ENCODE data around the gene SLC4A7. TPM values are rescaled to one million over a fixed set of nuclear protein-coding genes. Genes with fewer than 3 reads are reported as not detected.

SLC4A7 gene
- total and polyA plus RNA-seq, 2 donors (not counting 1 experiment from before 2014, with no cell fraction given): 23.8 to 214 TPM

DNA sequence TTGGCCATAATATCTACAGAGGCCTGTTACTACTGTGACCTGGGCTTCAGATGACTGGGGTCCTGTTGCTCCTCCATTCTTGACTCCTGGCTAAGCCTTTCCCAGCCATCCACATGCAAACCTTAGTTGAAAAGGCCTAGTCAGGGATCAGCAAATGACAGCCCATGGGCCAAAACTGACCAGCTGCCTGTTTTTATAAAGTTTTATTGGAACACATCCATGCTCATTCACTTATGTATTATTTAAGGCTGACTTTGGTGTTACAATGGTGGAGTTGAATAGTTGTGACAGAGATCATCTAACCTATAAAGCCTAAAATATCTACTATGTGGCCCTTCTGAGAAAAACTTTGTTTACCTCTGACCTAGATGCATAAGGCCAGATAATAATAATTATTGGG lies 16.8 kb upstream of the SLC4A7 start:
- no peak overlapping the region for H3K4me2 ChIP-seq (ENCODE audit: extremely low read depth, insufficient read depth, low read length)
- no peak overlapping the region for H3K27ac ChIP-seq (ENCODE audit: insufficient read depth, low read length)
- no peaks in the 10 kb centered on the region for H3K36me3 ChIP-seq (ENCODE audit: control insufficient read depth, insufficient read depth, low read length)
- no peak overlapping the region for H2AFZ ChIP-seq (ENCODE audit: low read length)
- no peaks in the 10 kb centered on the region for H3K27me3 ChIP-seq (ENCODE audit: control insufficient read depth, insufficient read depth, low read length)
- TF ChIP-seq, protein P1, sequence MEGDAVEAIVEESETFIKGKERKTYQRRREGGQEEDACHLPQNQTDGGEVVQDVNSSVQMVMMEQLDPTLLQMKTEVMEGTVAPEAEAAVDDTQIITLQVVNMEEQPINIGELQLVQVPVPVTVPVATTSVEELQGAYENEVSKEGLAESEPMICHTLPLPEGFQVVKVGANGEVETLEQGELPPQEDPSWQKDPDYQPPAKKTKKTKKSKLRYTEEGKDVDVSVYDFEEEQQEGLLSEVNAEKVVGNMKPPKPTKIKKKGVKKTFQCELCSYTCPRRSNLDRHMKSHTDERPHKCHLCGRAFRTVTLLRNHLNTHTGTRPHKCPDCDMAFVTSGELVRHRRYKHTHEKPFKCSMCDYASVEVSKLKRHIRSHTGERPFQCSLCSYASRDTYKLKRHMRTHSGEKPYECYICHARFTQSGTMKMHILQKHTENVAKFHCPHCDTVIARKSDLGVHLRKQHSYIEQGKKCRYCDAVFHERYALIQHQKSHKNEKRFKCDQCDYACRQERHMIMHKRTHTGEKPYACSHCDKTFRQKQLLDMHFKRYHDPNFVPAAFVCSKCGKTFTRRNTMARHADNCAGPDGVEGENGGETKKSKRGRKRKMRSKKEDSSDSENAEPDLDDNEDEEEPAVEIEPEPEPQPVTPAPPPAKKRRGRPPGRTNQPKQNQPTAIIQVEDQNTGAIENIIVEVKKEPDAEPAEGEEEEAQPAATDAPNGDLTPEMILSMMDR (conservative IDR thresholded peaks at IDR 0.05 in 1 of 2, IDR thresholded peaks at IDR 0.05 in 1 of 2; ENCODE audit: low read depth in 1 of 2, low read length in 2 of 2): no peak
- no peak for TF ChIP-seq EZH2 (IDR thresholded peaks at IDR 0.05; ENCODE audit: low read length, missing control alignments)
- no peak overlapping the region for H3K4me3 ChIP-seq (replicated peaks in 1 of 4; ENCODE audit: control extremely low read depth in 1 of 4, insufficient read depth in 1 of 4, low read depth in 3 of 4, low read length in 4 of 4)
- H3K9ac ChIP-seq (ENCODE audit: insufficient read depth, low read length): no peak overlapping the region
- no peak for DNase-seq (ENCODE audit: low read depth in 2 of 2)
- H4K20me1 ChIP-seq (ENCODE audit: control insufficient read depth, extremely low read depth, insufficient read depth, low read length): no peaks in the 10 kb centered on the region
- H3K4me1 ChIP-seq (ENCODE audit: control insufficient read depth, extremely low read depth, insufficient read depth, low read length): peaks cover 10% of the 10 kb centered on the region
- no peaks in the 10 kb centered on the region for H3K79me2 ChIP-seq (ENCODE audit: control insufficient read depth, insufficient read depth, low read length)
- H3K9me3 ChIP-seq (ENCODE audit: control insufficient read depth, insufficient read depth, low read depth, low read length): no peaks in the 10 kb centered on the region

- no peaks in the 10 kb centered on the region for H3K36me3 ChIP-seq (ENCODE audit: control insufficient read depth, insufficient read depth, low read length)
- H3K79me2 ChIP-seq (ENCODE audit: control insufficient read depth, insufficient read depth, low read length): no peaks in the 10 kb centered on the region
- H4K20me1 ChIP-seq (ENCODE audit: control insufficient read depth, extremely low read depth, insufficient read depth, low read length): no peaks in the 10 kb centered on the region
- H3K27me3 ChIP-seq (ENCODE audit: control insufficient read depth, insufficient read depth, low read length): no peaks in the 10 kb centered on the region
- peaks cover 9% of the 10 kb centered on the region for H3K4me1 ChIP-seq (ENCODE audit: control insufficient read depth, extremely low read depth, insufficient read depth, low read length)
- no peak overlapping the region for H3K27ac ChIP-seq (ENCODE audit: insufficient read depth, low read length)
- H3K9ac ChIP-seq (ENCODE audit: insufficient read depth, low read length): no peak overlapping the region
- H3K4me3 ChIP-seq (replicated peaks in 1 of 4; ENCODE audit: control extremely low read depth in 1 of 4, insufficient read depth in 1 of 4, low read depth in 3 of 4, low read length in 4 of 4): no peak overlapping the region
- no peak overlapping the region for H3K4me2 ChIP-seq (ENCODE audit: extremely low read depth, insufficient read depth, low read length)
- peak in 1 of 2 donors; percentile 33 for DNase-seq (ENCODE audit: low read depth in 2 of 2)
- no peaks in the 10 kb centered on the region for H3K9me3 ChIP-seq (ENCODE audit: control insufficient read depth, insufficient read depth, low read depth, low read length)
- no peak overlapping the region for H2AFZ ChIP-seq (ENCODE audit: low read length)
- no peak for TF ChIP-seq EZH2 (IDR thresholded peaks at IDR 0.05; ENCODE audit: low read length, missing control alignments)
- TF ChIP-seq, protein P1 (conservative IDR thresholded peaks at IDR 0.05 in 1 of 2, IDR thresholded peaks at IDR 0.05 in 1 of 2; ENCODE audit: low read depth in 1 of 2, low read length in 2 of 2): no peak
These were observed 15.9 kb upstream of the SLC4A7 start for GRCh38 chr3:27500035-27500434.

- no peaks in the 10 kb centered on the region for H3K36me3 ChIP-seq (ENCODE audit: control insufficient read depth, insufficient read depth, low read length)
- no peak overlapping the region for H3K27ac ChIP-seq (ENCODE audit: insufficient read depth, low read length)
- H4K20me1 ChIP-seq (ENCODE audit: control insufficient read depth, extremely low read depth, insufficient read depth, low read length): no peaks in the 10 kb centered on the region
- TF ChIP-seq EZH2 (IDR thresholded peaks at IDR 0.05; ENCODE audit: low read length, missing control alignments): no peak
- TF ChIP-seq, protein P1 (conservative IDR thresholded peaks at IDR 0.05 in 1 of 2, IDR thresholded peaks at IDR 0.05 in 1 of 2; ENCODE audit: low read depth in 1 of 2, low read length in 2 of 2): no peak
- H3K27me3 ChIP-seq (ENCODE audit: control insufficient read depth, insufficient read depth, low read length): no peaks in the 10 kb centered on the region
- H3K4me2 ChIP-seq (ENCODE audit: extremely low read depth, insufficient read depth, low read length): no peak overlapping the region
- H2AFZ ChIP-seq (ENCODE audit: low read length): no peak overlapping the region
- H3K4me1 ChIP-seq (ENCODE audit: control insufficient read depth, extremely low read depth, insufficient read depth, low read length): no peaks in the 10 kb centered on the region
- no peak overlapping the region for H3K4me3 ChIP-seq (replicated peaks in 1 of 4; ENCODE audit: control extremely low read depth in 1 of 4, insufficient read depth in 1 of 4, low read depth in 3 of 4, low read length in 4 of 4)
- H3K9ac ChIP-seq (ENCODE audit: insufficient read depth, low read length): no peak overlapping the region
- DNase-seq (ENCODE audit: low read depth in 2 of 2): no peak
- H3K9me3 ChIP-seq (ENCODE audit: control insufficient read depth, insufficient read depth, low read depth, low read length): no peaks in the 10 kb centered on the region
- no peaks in the 10 kb centered on the region for H3K79me2 ChIP-seq (ENCODE audit: control insufficient read depth, insufficient read depth, low read length)
These were observed 10.6 kb upstream of the SLC4A7 start for GRCh38 chr3:27494784-27495183.
